Heart right ventricle (tissue), 16 donors: ENCODE data around the gene TMEM8B. TPM values are rescaled to one million over a fixed set of nuclear protein-coding genes. Genes with fewer than 3 reads are reported as not detected.
A peak's percentile ranks its signal among the peaks of the same experiment; 100 is the strongest.

Source experiments
- ATAC-seq, 8 donors: fragments of 200-7000 bp; cut with Tn5 transposase; one replicate each; pipeline ENCODE4 v1.9.1; 2020; ENCODE audit warnings: mild to moderate bottlenecking in 8 of 8, moderate library complexity in 8 of 8, moderate number of reproducible peaks in 1 of 8
- DNase-seq, 2 donors: peaks; one replicate each; pipeline ENCODE4 v3.0.0-alpha.2; 2020
- H3K27ac ChIP-seq, 10 donors: fragments of 200-600 bp; sonication (generic) in 2 of 10; one replicate each; pipeline versions ENCODE4 v1.5.0 to v1.8.0; 2020 to 2022; ENCODE audit warnings: mild to moderate bottlenecking in 3 of 10
- H3K27me3 ChIP-seq, 7 donors: fragments of 200-600 bp; one replicate each; pipeline ENCODE4 v1.8.0; 2021 to 2022; ENCODE audit warnings: mild to moderate bottlenecking in 2 of 7
- H3K36me3 ChIP-seq, 9 donors: fragments of 200-600 bp; sonication (generic) in 1 of 9; one replicate each; pipeline versions ENCODE4 v1.5.0 to v1.8.0; 2020 to 2022; ENCODE audit warnings: mild to moderate bottlenecking in 2 of 9
- H3K4me1 ChIP-seq, 9 donors: fragments of 200-600 bp; sonication (generic) in 1 of 9; one replicate each; pipeline versions ENCODE4 v1.5.0 to v1.8.0; 2020 to 2022; ENCODE audit warnings: mild to moderate bottlenecking in 4 of 9
- H3K4me3 ChIP-seq, 10 donors: fragments of 200-600 bp; sonication (generic) in 2 of 10; one replicate each; pipeline versions ENCODE4 v1.5.0 to v1.8.0; 2020 to 2022; ENCODE audit warnings: mild to moderate bottlenecking in 7 of 10, moderate library complexity in 2 of 10
- H3K9me3 ChIP-seq, 11 donors: fragments of 200-600 bp in 10 of 11; sonication (generic) in 2 of 11; one replicate each; pipeline versions ENCODE4 v1.5.0 to v1.8.0; 2013 to 2022; ENCODE audit warnings: mild to moderate bottlenecking in 2 of 11, control low read depth in 1 of 11, moderate library complexity in 1 of 11
- WGBS, 2 donors: extraction: QIAGEN DNeasy Blood & Tissue Kit; methylation state at CpG; one replicate each; pipeline ENCODE4 v1.1.7; 2013; ENCODE audit warnings: inconsistent platforms in 1 of 2; 5-methylcytosine and 5-hydroxymethylcytosine counted together
- intact Hi-C, 10 donors: fragments of 100-400 bp; cut with DNase I; formaldehyde crosslinking; loops; one replicate each; pipeline versions ENCODE4 v1.11.1 to v1.14.2; 2022
- polyA plus RNA-seq, 2 donors: library from polyadenylated mRNA; stranded (reverse); fragments of 200-250 nt; gene quantifications; one replicate each; pipeline ENCODE4 v1.2.3, GENCODE V29; 2013
- total RNA-seq, 10 donors: library from RNA; stranded (reverse); fragmentation: NEBNext Ultra II Directional in 3 of 10; extraction: Animal tissue kit (Norgen Biotek cat#: 25700) in 3 of 10; gene quantifications; one replicate each; pipeline versions ENCODE4 v1.2.1 to v1.2.4, GENCODE V29; 2021 to 2023
- TF ChIP-seq, protein P1 (sequence below), 9 donors: fragments of 200-600 bp; sonication (generic) in 2 of 9; IDR thresholded peaks; one replicate each; pipeline versions ENCODE4 v1.5.0 to v1.8.0; 2021 to 2022; ENCODE audit warnings: antibody characterized with exemption in 9 of 9, mild to moderate bottlenecking in 5 of 9, moderate library complexity in 1 of 9
- donor health status: Arrhythmogenic right ventricular cardiomyopathy.
- donor health status: ischemic (EF 13 %, LVEDD 7.1; RV severe dilation, severe dysfunction).
- donor health status: healthy with polysubstance abuse.
- donor health status: DM: no; HTN: yes; CAD: no.
- donor health status: DM: no; HTN: no; CAD: no.
- donor health status: ischemic (EF 25% LVEDD 6.9; RV normal size, moderate dysfunction).
- donor health status: ischemic (EF 25% LVEDD 5.7; RV mildly dilated, moderate dysfunction).
- donor health status: healthy.
- donor health status: DM: yes; HTN: yes; CAD: no.
- donor health status: Ischemic cardiomyopathy.
- donor health status: ischemic (EF 35%, LVEDD 5.7; RV mildly dilated, moderate dysfunction).
- donor health status: nonischemic (EF 11% LVEDD 7.7; RV severe dilation, severe dysfunction).
- donor health status: DM: yes; HTN: yes; CAD: no.
- donor health status: PGD.
- donor health status: ischemic (EF 29% LVEDD 5.4; RV normal size, mild dysfunction).
- donor health status: nonischemic (EF 23%, LVEDD 6.1; RV moderate dilation, normal function).

Gene TMEM8B
- total and polyA plus RNA-seq, 12 donors = 6.7 to 22.9 (median 19.5) TPM

DNA sequence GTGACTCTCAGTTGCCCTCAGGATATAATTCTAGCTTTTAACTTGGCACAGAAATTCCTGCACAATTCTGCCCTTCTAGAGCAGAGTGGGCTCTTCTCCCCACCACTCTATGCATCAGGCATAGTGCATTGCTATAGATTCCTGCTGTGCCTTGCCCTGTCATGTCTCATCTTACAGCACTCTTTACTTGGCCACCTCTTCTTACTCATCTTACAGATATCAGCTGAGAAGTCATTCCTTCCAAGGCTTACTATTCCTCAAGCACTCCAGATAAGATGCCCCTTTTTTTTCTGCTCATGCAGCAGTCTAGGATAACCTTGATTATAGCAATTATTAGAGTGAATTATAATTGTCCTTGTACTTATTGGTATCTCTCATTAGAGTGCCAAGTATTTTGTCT, 6.1 kb upstream of the TMEM8B start:
- no peak for DNase-seq
- H3K4me1 ChIP-seq = peaks cover 0 to 7% (median 5%) of the 10 kb centered on the region in 9 donors
- no peaks in the 10 kb centered on the region for H3K9me3 ChIP-seq
- H3K36me3 ChIP-seq = no peaks in the 10 kb centered on the region
- no peak overlapping the region for H3K27ac ChIP-seq
- intact Hi-C loops = loop anchor here in 1 of 10 donors (5.0 kb wide), 1 partner anchor 36 kb away; no protein-coding TSS in a partner anchor
- no peaks in the 10 kb centered on the region for H3K27me3 ChIP-seq
- no peak overlapping the region for H3K4me3 ChIP-seq
- no peak for ATAC-seq
- TF ChIP-seq, protein P1, sequence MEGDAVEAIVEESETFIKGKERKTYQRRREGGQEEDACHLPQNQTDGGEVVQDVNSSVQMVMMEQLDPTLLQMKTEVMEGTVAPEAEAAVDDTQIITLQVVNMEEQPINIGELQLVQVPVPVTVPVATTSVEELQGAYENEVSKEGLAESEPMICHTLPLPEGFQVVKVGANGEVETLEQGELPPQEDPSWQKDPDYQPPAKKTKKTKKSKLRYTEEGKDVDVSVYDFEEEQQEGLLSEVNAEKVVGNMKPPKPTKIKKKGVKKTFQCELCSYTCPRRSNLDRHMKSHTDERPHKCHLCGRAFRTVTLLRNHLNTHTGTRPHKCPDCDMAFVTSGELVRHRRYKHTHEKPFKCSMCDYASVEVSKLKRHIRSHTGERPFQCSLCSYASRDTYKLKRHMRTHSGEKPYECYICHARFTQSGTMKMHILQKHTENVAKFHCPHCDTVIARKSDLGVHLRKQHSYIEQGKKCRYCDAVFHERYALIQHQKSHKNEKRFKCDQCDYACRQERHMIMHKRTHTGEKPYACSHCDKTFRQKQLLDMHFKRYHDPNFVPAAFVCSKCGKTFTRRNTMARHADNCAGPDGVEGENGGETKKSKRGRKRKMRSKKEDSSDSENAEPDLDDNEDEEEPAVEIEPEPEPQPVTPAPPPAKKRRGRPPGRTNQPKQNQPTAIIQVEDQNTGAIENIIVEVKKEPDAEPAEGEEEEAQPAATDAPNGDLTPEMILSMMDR (IDR thresholded peaks at IDR 0.05) = no peak

GRCh38 chr9:35826071-35826701, 2.8 kb upstream of the TMEM8B start:
- ATAC-seq = peak in 7 of 8 donors; percentile 23 to 57 (median 43)
- intact Hi-C loops = loop anchor here in 7 of 10 donors (1.0 to 5.0 kb wide), 7 partner anchors 34 to 169 kb away; partner anchors contain the start of genes NPR2 (in 4 of the 7), CCDC107 (in 1 of the 7), CREB3 (in 1 of the 7) and RMRP (in 1 of the 7)
- H3K27ac ChIP-seq = peak overlapping the region in 3 of 10 donors; percentile 2 to 27 (median 3)
- H3K9me3 ChIP-seq = no peaks in the 10 kb centered on the region
- peaks cover 0 to 28% (median 23%) of the 10 kb centered on the region in 9 donors for H3K4me1 ChIP-seq
- no peaks in the 10 kb centered on the region for H3K27me3 ChIP-seq
- DNase-seq = peak in 1 of 2 donors; percentile 51
- WGBS, 2 donors = 31 to 38% methylated on average over 4 of the region's 4 CpGs
- TF ChIP-seq, protein P1 (IDR thresholded peaks at IDR 0.05) = peak; percentile 38 to 89 (median 77)
- no peak overlapping the region for H3K4me3 ChIP-seq
- no peaks in the 10 kb centered on the region for H3K36me3 ChIP-seq

DNA sequence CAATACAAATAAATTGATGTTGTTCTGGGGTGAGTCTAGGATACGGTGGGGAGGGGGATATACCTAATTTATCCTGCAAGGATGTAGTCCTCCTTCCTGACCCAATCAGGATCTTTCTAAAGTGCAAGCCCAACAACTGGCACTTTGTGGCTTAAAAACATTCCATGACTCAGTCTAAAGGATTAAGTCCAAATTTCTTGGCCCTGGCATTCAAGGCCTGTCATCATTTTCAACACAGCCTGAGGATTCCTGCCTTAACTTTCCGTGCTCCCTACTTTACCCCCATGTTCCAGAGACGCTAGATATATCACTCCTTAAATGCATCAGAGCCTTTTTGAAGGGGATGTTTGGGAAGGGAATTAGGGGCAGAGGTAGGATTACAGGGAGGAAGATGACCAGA, 1.5 kb upstream of the TMEM8B start:
- peaks cover 0 to 36% (median 23%) of the 10 kb centered on the region in 9 donors for H3K4me1 ChIP-seq
- no peak overlapping the region for H3K27ac ChIP-seq
- no peaks in the 10 kb centered on the region for H3K9me3 ChIP-seq
- no peak overlapping the region for H3K4me3 ChIP-seq
- no peaks in the 10 kb centered on the region for H3K27me3 ChIP-seq
- H3K36me3 ChIP-seq = no peaks in the 10 kb centered on the region
- ATAC-seq (no peak), DNase-seq (no peak)
- TF ChIP-seq, protein P1 (IDR thresholded peaks at IDR 0.05) = no peak
- 87 to 94% methylated on average over 3 of the region's 3 CpGs for WGBS, 2 donors
- intact Hi-C loops = loop anchor here in 6 of 10 donors (2.0 to 5.0 kb wide), 6 partner anchors 35 to 170 kb away; partner anchors contain the start of genes NPR2 (in 4 of the 6), CCDC107 (in 1 of the 6), CREB3 (in 1 of the 6) and RMRP (in 1 of the 6)

DNA sequence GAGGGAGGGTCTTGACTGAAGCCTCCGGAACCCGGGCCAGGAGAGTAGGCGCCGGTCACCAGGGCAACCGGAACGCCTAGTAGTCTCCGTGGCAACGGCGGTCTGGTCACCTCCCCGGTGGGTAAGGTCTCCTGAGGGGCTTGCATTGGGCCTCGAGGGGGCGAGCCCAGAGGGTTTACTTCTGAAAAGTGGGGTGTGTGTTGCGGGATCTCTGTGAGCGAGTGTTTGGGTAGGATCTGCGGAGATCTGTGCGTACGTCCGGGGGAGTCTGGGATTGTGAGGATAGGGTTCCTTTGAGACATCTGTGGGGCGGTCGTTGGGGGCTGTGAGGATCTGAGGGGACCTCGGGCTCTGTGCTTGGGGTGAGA, 328 bp upstream of the TMEM8B start, which contains the start of gene FAM221B:
FAM221B (minus strand) TSS at position 17 of the 368 bp plus-strand sequence. CDS start 2,571 bp downstream, outside the sequence.
- H3K9me3 ChIP-seq = no peaks in the 10 kb centered on the region
- peak within 1 kb of the TSS; percentile 70 to 87 (median 82) for H3K4me3 ChIP-seq
- intact Hi-C loops = loop anchor here in 7 of 10 donors (2.0 to 5.0 kb wide), 5 partner anchors 36 to 171 kb away; partner anchors contain the start of genes NPR2 (in 3 of the 7), CCDC107 (in 1 of the 7), CREB3 (in 1 of the 7) and RMRP (in 1 of the 7)
- peak within 1 kb of the TSS; percentile 91 to 98 (median 96) for H3K27ac ChIP-seq
- ATAC-seq (peak in 5 of 8 donors; percentile 1 to 7 (median 5)), DNase-seq (peak in 1 of 2 donors; percentile 29)
- TF ChIP-seq, protein P1 (IDR thresholded peaks at IDR 0.05) = no peak
- H3K36me3 ChIP-seq = no peaks in the 10 kb centered on the region
- WGBS, 2 donors = 2% methylated on average over 21 of the region's 21 CpGs
- H3K27me3 ChIP-seq = no peaks in the 10 kb centered on the region
- peaks cover 4 to 48% (median 35%) of the 10 kb centered on the region in 9 donors for H3K4me1 ChIP-seq
